Activated T-helper 1 cell treated with anti-CD3 and anti-CD28 coated beads, Interleukin-12 subunit alpha, Interleukin-12 subunit beta, Interleukin-2, Interleukin-4 antibody, amounts not matched to agents 30 ng/mL and 10 ng/mL and 1 ng/mL, durations not matched to agents 14 hours and 24 hours and 36 hours (primary cell): ENCODE measurements around the gene PNPLA2. TPM values are rescaled to one million over a fixed set of nuclear protein-coding genes. Genes with fewer than 3 reads are reported as not detected.

ENCODE experiments used
- DNase-seq: peaks from one replicate; pipeline ENCODE4 v3.0.0; 2021; ENCODE audit warnings: low spot score
- H3K27ac Mint-ChIP-seq: one replicate; pipeline ENCODE4 v1.8.0; 2021; ENCODE audit warnings: mild to moderate bottlenecking, mixed read lengths
- H3K27me3 Mint-ChIP-seq: one replicate; pipeline ENCODE4 v1.8.0; 2022; ENCODE audit warnings: mild to moderate bottlenecking, moderate library complexity, mixed read lengths; ENCODE audit not compliant: insufficient read depth
- H3K36me3 Mint-ChIP-seq: one replicate; pipeline ENCODE4 v1.8.0; 2021; ENCODE audit warnings: low read depth, mixed read lengths
- H3K4me1 Mint-ChIP-seq: one replicate; pipeline ENCODE4 v1.8.0; 2021; ENCODE audit warnings: low read depth, mixed read lengths
- H3K4me3 Mint-ChIP-seq: one replicate; pipeline ENCODE4 v1.8.0; 2021; ENCODE audit warnings: mild to moderate bottlenecking, moderate library complexity, mixed read lengths
- H3K9me3 Mint-ChIP-seq: one replicate; pipeline ENCODE4 v1.8.0; 2021; ENCODE audit warnings: mixed read lengths
- intact Hi-C: fragments of 100-400 bp; cut with micrococcal nuclease; formaldehyde crosslinking; loops from one replicate; pipeline ENCODE4 v1.15.1; 2024
- total RNA-seq: library from RNA; stranded (reverse); gene quantifications from 2 replicates; pipeline ENCODE4 v1.2.3, GENCODE V29; 2022

The PNPLA2 gene
- total RNA-seq, 1 donor from 2014 or later, result 63.3 TPM

DNA sequence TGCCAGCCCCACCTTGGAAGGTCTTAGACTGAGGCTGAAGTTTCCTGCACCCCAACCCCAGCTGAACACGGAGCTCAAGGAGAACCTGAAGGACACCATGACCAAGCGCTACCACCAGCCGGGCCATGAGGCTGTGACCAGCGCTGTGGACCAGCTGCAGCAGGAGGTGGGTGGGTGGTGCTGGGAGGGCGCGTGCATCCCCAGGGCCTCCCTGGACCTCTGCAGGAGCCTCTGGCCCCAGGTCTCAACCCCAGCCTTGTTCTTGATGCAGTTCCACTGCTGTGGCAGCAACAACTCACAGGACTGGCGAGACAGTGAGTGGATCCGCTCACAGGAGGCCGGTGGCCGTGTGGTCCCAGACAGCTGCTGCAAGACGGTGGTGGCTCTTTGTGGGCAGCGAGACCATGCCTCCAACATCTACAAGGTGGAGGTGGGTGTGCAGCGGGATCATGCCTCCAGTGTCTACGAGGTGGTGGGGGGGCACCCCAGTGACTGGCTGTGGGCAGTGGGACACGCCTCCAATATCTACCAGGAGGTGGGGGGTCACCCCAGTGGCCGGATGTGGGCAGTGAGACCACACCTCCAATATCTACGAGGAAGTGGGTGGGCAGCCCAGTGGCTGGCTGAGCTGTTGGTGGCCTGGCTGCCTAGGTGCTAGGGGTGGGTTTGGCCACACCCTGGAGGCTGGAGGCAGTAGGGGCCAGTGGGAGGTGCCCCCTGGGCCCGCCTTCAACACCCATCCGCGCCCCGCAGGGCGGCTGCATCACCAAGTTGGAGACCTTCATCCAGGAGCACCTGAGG lies 18.7 kb downstream of the PNPLA2 start:
- Mint-ChIP-seq H3K9me3 (no peaks in the 10 kb centered on the region), H3K27me3 (peaks cover under 1% of the 10 kb centered on the region), H3K27ac (no peak overlapping the region), H3K36me3 (peaks cover 8% of the 10 kb centered on the region), H3K4me3 (no peak overlapping the region), H3K4me1 (peaks cover 12% of the 10 kb centered on the region)
- DNase-seq, result no peak
- intact Hi-C loops, result no loop called here

DNA sequence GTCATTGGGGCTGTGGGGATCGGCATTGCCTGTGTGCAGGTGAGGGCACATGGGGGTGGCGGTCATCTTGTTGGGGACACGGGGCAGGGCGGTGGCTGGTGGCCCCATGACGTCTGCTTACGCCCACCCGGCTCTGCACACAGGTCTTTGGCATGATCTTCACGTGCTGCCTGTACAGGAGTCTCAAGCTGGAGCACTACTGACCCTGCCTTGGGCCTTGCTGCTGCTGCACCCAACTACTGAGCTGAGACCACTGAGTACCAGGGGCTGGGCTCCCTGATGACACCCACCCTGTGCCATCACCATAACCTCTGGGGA lies 19.2 kb downstream of the PNPLA2 start:
- no peak overlapping the region for H3K4me3 Mint-ChIP-seq
- H3K9me3 Mint-ChIP-seq, result no peaks in the 10 kb centered on the region
- H3K27ac Mint-ChIP-seq, result no peak overlapping the region
- no peaks in the 10 kb centered on the region for H3K27me3 Mint-ChIP-seq
- no peak for DNase-seq
- intact Hi-C loops, result no loop called here
- peaks cover 8% of the 10 kb centered on the region for H3K36me3 Mint-ChIP-seq
- H3K4me1 Mint-ChIP-seq, result peaks cover 12% of the 10 kb centered on the region

DNA sequence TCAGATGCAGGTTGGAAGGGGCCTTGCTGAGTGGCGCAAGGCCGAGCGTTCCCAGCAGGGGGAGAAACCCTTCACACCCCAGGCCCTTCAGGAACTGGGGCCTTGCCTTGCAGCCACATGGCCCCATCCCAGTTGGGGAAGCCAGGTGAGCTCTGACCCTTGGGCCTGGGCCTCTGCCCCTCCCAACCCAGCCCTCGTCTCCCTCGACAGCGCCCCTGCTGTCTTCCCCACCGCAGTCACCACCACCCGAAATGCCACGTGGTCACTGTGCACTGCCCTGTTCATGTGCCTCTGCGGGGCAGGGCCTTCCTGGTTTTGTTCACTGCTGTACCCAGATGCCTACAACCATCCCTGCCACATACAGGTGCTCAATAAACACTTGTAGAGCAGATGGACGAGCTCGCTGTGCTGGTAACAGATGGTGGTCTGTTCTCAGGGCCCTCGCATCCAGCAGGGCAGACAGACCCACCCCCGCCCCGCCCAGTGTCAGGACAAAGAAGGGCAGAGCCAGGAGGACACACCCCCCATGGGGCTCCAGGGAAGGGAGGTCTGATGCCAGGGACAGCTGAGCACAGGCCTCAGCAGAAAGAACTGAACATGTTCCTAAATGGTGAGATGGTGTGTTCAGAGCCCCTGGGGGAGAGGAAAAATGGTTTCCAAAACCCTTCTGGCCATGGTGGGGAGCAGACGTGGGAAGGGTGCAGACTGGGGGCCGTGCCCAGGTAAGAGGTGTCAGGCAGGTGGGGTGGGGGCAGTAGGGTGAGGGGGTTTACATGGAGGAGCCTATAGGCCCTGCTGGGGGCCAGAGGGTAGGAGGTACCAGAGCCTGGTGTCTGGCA lies 19.9 kb downstream of the PNPLA2 start:
- Mint-ChIP-seq H3K9me3 (no peaks in the 10 kb centered on the region), H3K27ac (no peak overlapping the region), H3K36me3 (peaks cover 8% of the 10 kb centered on the region), H3K4me1 (peaks cover 14% of the 10 kb centered on the region), H3K27me3 (no peaks in the 10 kb centered on the region), H3K4me3 (peak overlapping the region; percentile 53)
- intact Hi-C loops, result no loop called here
- DNase-seq, result no peak

DNA sequence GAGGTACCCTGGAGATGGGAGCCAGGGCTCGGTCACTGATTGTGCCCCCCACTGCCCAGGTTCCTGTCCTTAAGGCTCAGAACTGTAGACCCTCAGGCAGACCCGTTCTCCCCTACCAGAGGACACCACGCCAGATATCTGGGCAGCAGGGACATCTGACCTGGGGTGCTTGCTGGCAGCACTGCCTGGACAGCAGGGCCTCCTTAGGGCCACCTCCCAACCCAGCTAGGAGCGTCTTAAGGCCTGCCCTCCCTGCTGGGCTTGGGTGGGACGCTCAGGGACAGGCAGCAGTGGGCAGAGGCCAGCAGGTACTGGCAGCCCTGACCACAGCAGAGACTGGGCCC lies 20.5 kb downstream of the PNPLA2 start:
- Mint-ChIP-seq H3K9me3 (no peaks in the 10 kb centered on the region), H3K36me3 (peaks cover 7% of the 10 kb centered on the region), H3K4me1 (peaks cover 16% of the 10 kb centered on the region), H3K27me3 (no peaks in the 10 kb centered on the region), H3K27ac (no peak overlapping the region), H3K4me3 (no peak overlapping the region)
- no peak for DNase-seq
- intact Hi-C loops, result no loop called here

DNA sequence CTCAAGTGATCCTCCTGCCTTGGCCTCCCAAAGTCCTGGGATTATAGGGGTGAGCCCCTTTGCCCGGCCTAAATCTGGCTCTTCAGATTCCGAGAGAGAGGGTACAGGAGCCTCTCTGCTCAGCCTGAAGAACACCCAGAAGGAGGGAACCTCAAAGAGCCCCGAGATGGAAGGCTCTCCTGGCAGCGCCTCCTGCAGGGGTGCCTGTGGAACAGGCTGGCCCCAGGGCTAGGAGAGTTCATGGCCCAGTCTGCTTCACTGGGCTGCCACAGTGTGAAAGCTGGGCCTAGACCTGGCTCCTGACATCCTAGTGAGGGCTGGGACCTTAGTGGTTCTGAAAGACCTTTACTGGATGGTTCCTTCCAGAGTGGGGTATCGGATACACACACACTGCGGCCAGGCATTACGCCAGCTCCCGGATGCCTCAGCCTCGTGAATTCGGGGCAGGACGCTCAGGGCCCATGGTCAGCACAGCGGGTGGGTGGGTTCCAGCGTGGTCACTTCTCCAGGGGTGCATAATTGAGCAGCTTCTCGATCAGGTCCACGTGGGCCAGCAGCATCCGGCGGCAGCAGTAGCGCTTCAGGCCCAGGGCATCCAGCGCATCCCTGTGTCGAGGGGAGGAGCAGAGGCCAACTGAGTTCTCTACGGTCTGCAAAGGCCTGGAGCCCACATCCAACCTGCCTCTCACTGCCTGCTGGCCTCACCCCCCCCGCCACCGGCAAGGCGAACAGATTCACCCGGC lies 21.3 kb downstream of the PNPLA2 start:
- no peak for DNase-seq
- no peak overlapping the region for H3K27ac Mint-ChIP-seq
- intact Hi-C loops, result loop anchor here (5.0 kb wide), 1 partner anchor 33 kb away; the partner anchor contains the start of genes PIDD1 and RPLP2
- no peaks in the 10 kb centered on the region for H3K27me3 Mint-ChIP-seq
- H3K9me3 Mint-ChIP-seq, result no peaks in the 10 kb centered on the region
- peaks cover 6% of the 10 kb centered on the region for H3K36me3 Mint-ChIP-seq
- H3K4me1 Mint-ChIP-seq, result peaks cover 16% of the 10 kb centered on the region
- H3K4me3 Mint-ChIP-seq, result peak overlapping the region; percentile 89

- DNase-seq, result no peak
- no peaks in the 10 kb centered on the region for H3K9me3 Mint-ChIP-seq
- peaks cover 16% of the 10 kb centered on the region for H3K4me1 Mint-ChIP-seq
- peak overlapping the region; percentile 89 for H3K4me3 Mint-ChIP-seq
- intact Hi-C loops, result loop anchor here (1.0 to 5.0 kb wide), 4 partner anchors 10 to 69 kb away; partner anchors contain the start of genes CD151, CHID1, PIDD1 and RPLP2
- H3K27ac Mint-ChIP-seq, result peak overlapping the region; percentile 73
- H3K36me3 Mint-ChIP-seq, result peaks cover 6% of the 10 kb centered on the region
- peaks cover 2% of the 10 kb centered on the region for H3K27me3 Mint-ChIP-seq
Observed at GRCh38 chr11:841981-842369, 23.3 kb downstream of the PNPLA2 start.

- peaks cover 2% of the 10 kb centered on the region for H3K27me3 Mint-ChIP-seq
- peaks cover 16% of the 10 kb centered on the region for H3K4me1 Mint-ChIP-seq
- peak within 1 kb of the TSS; percentile 89 for H3K4me3 Mint-ChIP-seq
- peak within 1 kb of the TSS; percentile 73 for H3K27ac Mint-ChIP-seq
- no peaks in the 10 kb centered on the region for H3K9me3 Mint-ChIP-seq
- peak; percentile 82 for DNase-seq
- intact Hi-C loops, result loop anchor here (1.0 to 5.0 kb wide), 4 partner anchors 10 to 68 kb away; partner anchors contain the start of genes CD151, CHID1, PIDD1 and RPLP2
- H3K36me3 Mint-ChIP-seq, result peaks cover 6% of the 10 kb centered on the region
Observed at GRCh38 chr11:842370-843002, 23.8 kb downstream of the PNPLA2 start, which contains the start of the genes POLR2L and TSPAN4. Gene POLR2L (minus strand): TSS chr11:842529. CDS start chr11:842508, 21 bp downstream. Gene TSPAN4 (plus strand): TSS chr11:842852. CDS start chr11:850305, 7,453 bp downstream.

DNA sequence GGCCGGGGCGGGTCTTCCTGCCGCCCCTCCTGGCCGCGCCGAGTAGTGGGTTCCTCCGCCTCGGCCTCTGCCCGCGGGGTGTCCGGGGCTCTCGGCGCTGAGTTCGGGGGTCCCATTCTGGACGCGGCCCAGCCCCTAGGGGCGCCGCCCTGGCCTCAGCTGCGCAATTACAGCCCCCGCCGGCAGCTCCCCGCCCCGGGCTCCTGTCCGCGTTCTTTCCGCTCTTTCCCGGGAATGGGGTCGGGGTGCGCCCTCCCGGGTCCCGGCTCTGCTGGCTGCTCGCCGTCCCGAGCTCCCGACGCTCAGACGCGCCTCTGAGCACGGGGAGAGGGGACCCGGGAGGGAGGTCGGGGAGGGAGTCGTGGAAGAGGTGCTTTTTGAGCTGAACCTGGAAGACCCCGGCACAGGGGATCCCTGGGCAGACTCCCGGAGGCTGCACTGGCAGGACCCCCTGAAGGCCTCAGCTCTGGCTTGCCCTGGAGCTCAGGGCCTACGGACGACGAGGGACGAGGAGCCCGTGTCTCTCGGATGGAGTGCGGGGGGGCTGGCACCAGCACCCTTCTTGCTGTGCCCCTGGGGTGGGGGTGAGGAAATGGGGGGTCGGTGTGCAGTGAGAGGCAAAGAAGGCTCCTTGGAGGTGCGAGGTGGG lies 24.5 kb downstream of the PNPLA2 start:
- H3K27ac Mint-ChIP-seq, result peak overlapping the region; percentile 23
- intact Hi-C loops, result loop anchor here (2.0 to 5.0 kb wide), 2 partner anchors 36 to 68 kb away; partner anchors contain the start of genes CHID1, PIDD1 and RPLP2
- peaks cover 6% of the 10 kb centered on the region for H3K36me3 Mint-ChIP-seq
- peaks cover 2% of the 10 kb centered on the region for H3K27me3 Mint-ChIP-seq
- DNase-seq, result no peak
- H3K9me3 Mint-ChIP-seq, result no peaks in the 10 kb centered on the region
- peak overlapping the region; percentile 83 for H3K4me3 Mint-ChIP-seq
- peaks cover 16% of the 10 kb centered on the region for H3K4me1 Mint-ChIP-seq

DNA sequence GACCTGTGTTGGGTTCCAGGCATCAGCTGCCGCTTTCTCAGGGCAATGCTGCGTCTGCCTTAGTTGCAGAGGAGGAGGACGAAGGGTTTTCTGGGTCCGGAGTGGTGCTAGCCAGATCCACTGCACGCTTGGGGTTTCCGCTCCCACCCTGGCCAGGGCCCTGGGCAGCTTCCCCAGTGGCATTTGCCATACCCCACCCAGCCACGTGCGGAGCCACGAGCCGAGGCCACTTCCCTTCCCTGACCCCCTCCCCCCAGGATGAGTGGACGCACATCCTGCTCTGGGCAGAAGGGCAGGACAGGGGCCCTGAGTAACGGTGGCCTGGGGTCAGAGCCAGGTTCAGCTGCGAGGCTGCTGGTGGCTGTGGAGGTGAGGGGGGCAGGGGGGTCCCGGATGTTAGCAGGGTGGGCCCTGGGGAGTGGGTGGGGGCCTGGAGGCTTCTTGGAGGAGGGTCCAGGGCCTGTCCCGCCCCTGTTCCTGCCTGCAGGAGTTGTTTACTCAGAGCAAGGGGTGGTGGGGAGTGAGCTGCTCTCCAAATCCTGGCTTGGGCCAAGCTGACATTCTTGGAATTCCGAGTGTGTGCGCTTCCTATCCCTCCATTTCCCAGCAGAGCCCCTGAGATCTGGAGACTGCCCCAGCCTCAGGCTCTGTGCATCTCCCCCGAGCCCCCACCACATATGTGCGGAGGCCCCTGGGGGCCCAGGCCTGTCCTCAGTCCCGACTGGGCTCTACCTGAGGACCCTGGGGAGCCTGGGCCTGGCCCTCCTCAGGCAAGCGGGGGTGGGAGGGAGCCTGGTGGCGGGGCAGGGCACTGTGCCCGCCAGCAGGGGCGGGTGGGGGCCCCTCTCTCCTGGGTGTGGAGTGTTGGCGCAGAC lies 25.3 kb downstream of the PNPLA2 start:
- peaks cover 16% of the 10 kb centered on the region for H3K4me1 Mint-ChIP-seq
- peak overlapping the region; percentile 83 for H3K4me3 Mint-ChIP-seq
- intact Hi-C loops, result loop anchor here (2.0 to 5.0 kb wide), 2 partner anchors 37 to 67 kb away; partner anchors contain the start of genes CHID1, PIDD1 and RPLP2
- DNase-seq, result no peak
- peak overlapping the region; percentile 23 for H3K27ac Mint-ChIP-seq
- H3K27me3 Mint-ChIP-seq, result peaks cover 2% of the 10 kb centered on the region
- H3K36me3 Mint-ChIP-seq, result peaks cover 6% of the 10 kb centered on the region
- H3K9me3 Mint-ChIP-seq, result no peaks in the 10 kb centered on the region

GRCh38 chr11:844693-845644 lies 26.3 kb downstream of the PNPLA2 start:
- H3K36me3 Mint-ChIP-seq, result peaks cover 6% of the 10 kb centered on the region
- H3K4me1 Mint-ChIP-seq, result peaks cover 16% of the 10 kb centered on the region
- H3K4me3 Mint-ChIP-seq, result peak overlapping the region; percentile 33
- H3K9me3 Mint-ChIP-seq, result no peaks in the 10 kb centered on the region
- no peak for DNase-seq
- H3K27me3 Mint-ChIP-seq, result peaks cover 2% of the 10 kb centered on the region
- intact Hi-C loops, result loop anchor here (5.0 kb wide), 2 partner anchors 38 to 82 kb away; partner anchors contain the start of genes AP2A2, PIDD1 and RPLP2
- H3K27ac Mint-ChIP-seq, result no peak overlapping the region
